GM10266 (cell line): ENCODE results near the gene CSF1R.
"Not testable (repeated sequence)": the region's sequence is repeated elsewhere in the genome, so short reads cannot be mapped to it uniquely, and the experiment has no call there.

ENCODE experiments used
- DNase-seq: peaks from one replicate; pipeline ENCODE4 v3.0.0; 2012; ENCODE audit errors: extremely low spot score
- CTCF ChIP-seq: IDR thresholded peaks from 2 replicates; pipeline ENCODE4 v1.5.1; 2012; ENCODE audit warnings: mild to moderate bottlenecking, low read depth; ENCODE audit not compliant: control insufficient read depth, insufficient read depth; ENCODE audit errors: missing control alignments

Gene CSF1R

DNA sequence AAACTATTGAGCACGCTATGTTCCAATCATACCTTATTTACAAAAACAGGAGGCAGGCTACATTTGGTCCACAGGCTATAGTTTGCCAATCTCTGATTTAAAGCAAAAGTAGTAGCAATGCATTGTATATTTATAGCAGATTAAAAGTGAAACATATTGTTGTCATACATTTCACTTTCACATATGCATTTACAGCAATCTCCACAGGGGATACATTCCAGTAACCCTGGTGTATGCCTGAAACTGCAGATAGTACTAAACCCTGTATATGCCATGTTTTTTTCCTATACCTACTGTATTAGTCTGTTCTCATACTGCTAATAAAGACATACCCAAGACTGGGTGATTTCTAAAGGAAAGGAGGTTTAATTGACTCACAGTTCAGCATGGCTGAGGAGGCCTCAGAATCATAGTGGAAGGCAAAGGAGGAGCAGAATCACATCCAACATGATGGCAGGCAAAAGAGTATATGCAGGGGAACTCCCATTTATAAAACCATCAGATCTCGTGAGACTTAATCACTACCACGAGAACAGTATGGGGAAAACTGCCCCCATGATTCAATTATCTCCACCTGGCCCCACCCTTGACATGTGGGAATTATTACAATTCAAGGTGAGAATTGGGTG is 5.9 kb upstream of the CSF1R start:
- DNase-seq = peak; percentile 44
- no peak for TF ChIP-seq CTCF

DNA sequence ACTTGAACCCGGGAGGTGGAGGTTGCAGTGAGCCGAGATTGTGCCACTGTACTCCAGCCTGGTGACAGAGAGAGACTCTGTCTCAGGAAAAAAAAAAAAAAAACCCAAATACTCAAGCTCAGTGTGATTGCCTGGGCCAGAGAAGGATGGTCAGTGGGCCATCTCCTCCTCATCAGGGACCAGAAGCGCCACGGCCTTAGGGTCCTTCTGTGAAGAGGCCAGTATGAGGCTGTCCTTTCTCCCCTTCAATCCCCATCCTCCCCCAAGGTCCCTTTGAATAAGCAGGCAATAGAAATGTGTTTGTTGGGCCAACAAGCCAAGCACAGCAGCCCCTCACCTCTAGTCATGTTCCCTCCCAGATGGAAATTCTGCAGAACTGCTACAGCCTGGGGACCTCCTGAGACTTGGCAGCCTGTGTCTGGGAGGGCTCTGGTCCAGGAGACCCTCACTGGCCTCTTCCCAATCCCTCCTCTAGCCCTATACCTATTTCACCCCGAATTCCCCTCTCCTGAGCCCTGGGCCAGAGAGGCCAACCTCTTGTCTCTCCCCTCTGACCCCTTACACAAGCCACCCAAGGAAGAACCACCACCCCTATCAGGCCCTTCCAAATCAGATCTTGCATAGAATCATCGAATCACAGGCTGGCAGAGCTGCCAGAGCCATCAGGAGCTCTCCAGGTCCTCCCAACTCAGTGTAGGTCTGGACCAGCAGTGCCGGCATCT is 1.0 kb downstream of the CSF1R start:
- no peak for TF ChIP-seq CTCF

DNA sequence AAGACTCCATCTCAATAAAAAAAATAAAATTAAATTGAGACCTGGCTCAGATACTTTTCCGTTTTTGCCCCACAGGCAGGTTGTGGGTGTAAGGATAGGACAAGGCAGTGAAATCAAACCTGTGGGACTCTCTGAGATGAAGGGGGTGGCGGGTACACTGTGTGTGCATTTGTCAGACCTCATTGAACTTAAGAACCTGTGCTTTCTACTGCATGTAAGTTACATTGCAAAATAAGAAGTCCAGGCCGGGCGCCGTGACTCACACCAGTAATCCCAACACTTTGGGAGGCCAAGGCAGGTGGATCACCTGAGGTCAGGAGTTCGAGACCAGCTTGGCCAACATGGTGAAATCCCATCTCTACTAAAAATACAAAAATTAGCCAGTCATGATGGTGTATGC is 1.6 kb downstream of the CSF1R start:
- not testable (repeated sequence) for DNase-seq

More for the DNA sequence above, 1.0 kb downstream of the CSF1R start:
- peak; percentile 2 for DNase-seq

- TF ChIP-seq CTCF = no peak
- peak; percentile 4 for DNase-seq
Measured at GRCh38 chr5:150082889-150083288, 3.5 kb downstream of the CSF1R start.

DNA sequence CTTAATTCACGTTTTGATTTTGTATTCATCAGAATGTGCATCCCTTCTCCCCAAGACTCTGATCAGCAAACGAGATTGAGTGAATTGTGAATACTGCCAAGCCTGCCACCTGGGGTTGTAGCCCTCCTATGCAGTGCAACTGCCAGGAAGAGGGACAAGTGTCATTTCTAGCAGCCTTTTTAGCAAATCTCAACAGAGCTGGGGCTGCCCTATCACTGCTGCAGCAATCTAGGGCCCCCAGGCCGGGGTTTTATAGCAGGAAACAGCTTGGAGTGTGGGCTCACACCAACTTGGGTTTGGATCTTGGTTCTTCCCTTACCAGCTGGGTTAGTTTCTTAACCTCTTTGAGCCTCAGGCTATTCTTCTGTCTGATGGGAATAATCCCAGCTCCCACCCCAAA is 4.0 kb downstream of the CSF1R start:
- TF ChIP-seq CTCF = no peak
- DNase-seq = peak; percentile 31

DNA sequence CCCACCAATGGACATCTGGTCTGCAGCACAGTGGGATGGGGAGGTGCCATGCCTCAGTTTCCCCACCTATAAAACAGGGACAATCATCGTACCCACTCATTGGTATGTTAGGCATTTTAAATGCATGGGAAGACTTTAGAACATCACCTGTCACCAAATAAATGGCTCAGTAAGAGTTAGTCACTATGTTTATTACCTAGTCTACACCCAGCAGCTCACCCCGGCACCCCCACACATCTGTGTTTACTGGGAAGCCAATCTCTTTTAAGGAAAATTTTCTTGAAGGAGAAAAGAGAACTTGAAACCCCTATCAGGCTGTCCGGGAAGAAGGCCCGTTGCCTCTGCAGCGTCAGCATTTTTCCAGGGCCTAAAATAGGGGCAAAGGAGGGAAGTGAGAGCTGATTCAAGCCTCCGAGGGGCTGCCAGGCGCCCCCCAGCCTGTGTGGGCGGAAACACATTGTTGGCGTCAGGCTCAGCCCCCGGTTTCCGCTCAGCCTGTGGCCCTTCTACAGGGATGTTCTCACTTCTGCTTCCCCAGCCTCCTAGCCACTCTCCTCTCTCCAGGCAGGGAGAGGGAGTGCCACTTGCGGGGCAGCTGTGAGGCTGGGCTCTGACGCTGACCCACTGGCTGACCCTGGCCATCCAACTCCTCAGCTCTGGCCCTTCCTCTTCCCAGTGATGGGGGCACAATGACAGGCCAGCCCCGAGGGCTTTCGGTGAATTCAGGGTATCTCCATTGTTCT is 4.6 kb downstream of the CSF1R start:
- no peak for TF ChIP-seq CTCF
- DNase-seq = peak; percentile 79

GRCh38 chr5:150080696-150081435 is 5.5 kb downstream of the CSF1R start:
- peak; percentile 9 for DNase-seq
- no peak for TF ChIP-seq CTCF
